Osteoblast (primary cell): ENCODE data around the gene BCAN. TPM values are rescaled to one million over a fixed set of nuclear protein-coding genes. Genes with fewer than 3 reads are reported as not detected.

Experiments used
- DNase-seq: peaks from one replicate; pipeline ENCODE4 v3.0.0; 2011; ENCODE audit warnings: low spot score, mixed read lengths; ENCODE audit not compliant: insufficient read length; ENCODE audit errors: missing footprints
- H2AFZ ChIP-seq: 2 replicates; pipeline ENCODE4 v1.6.0; 2011; ENCODE audit warnings: mild to moderate bottlenecking, low read length
- H3K27ac ChIP-seq: 2 replicates; pipeline ENCODE4 v1.5.1; 2011; ENCODE audit warnings: mild to moderate bottlenecking, low read depth, low read length, moderate library complexity
- H3K27me3 ChIP-seq: 2 replicates; pipeline ENCODE4 v1.6.0; 2012; ENCODE audit warnings: mild to moderate bottlenecking, control low read depth, inconsistent platforms, low read length, moderate library complexity; ENCODE audit not compliant: insufficient read depth
- H3K36me3 ChIP-seq: 2 replicates; pipeline ENCODE4 v1.5.1; 2011; ENCODE audit warnings: mild to moderate bottlenecking, low read length, control low read depth, moderate library complexity; ENCODE audit not compliant: insufficient read depth
- H3K4me1 ChIP-seq: 2 replicates; pipeline ENCODE4 v1.5.1; 2011; ENCODE audit warnings: mild to moderate bottlenecking, low read length, control low read depth, moderate library complexity; ENCODE audit not compliant: insufficient read depth
- H3K4me2 ChIP-seq: 2 replicates; pipeline ENCODE4 v1.6.0; 2011; ENCODE audit warnings: mild to moderate bottlenecking, low read length; ENCODE audit not compliant: insufficient read depth
- H3K4me3 ChIP-seq: fragments of 200-600 bp; sonication (generic); 3 replicates; pipeline ENCODE4 v1.5.1; 2012; ENCODE audit warnings: mild to moderate bottlenecking, low read length, inconsistent platforms; ENCODE audit not compliant: insufficient read depth
- H3K79me2 ChIP-seq: 2 replicates; pipeline ENCODE4 v1.6.0; 2012; ENCODE audit warnings: mild to moderate bottlenecking, low read length, control low read depth, inconsistent platforms; ENCODE audit not compliant: insufficient read depth
- H3K9me3 ChIP-seq: 2 replicates; pipeline ENCODE4 v1.5.1; 2011; ENCODE audit warnings: low read depth, low read length, control low read depth
- H4K20me1 ChIP-seq: 2 replicates; pipeline ENCODE4 v1.6.0; 2012; ENCODE audit warnings: mild to moderate bottlenecking, low read length, control low read depth; ENCODE audit not compliant: insufficient read depth
- CTCF ChIP-seq: IDR thresholded peaks from 2 replicates; pipeline ENCODE4 v1.5.1; 2011; ENCODE audit warnings: mild to moderate bottlenecking, low read depth, low read length, moderate library complexity; ENCODE audit errors: extremely low read depth
- total RNA-seq: library from RNA; depleted of rRNA; stranded (reverse); fragments of >200 nt; gene quantifications from 2 replicates; pipeline ENCODE4 v1.2.3, GENCODE V29; 2012

The BCAN gene
- total RNA-seq, 1 donor, result not detected

- H3K9me3 ChIP-seq, result no peaks in the 10 kb centered on the region
- peaks cover 21% of the 10 kb centered on the region for H3K4me1 ChIP-seq
- H3K27ac ChIP-seq, result no peak overlapping the region
- H3K4me2 ChIP-seq, result no peak overlapping the region
- no peak for TF ChIP-seq CTCF
- no peaks in the 10 kb centered on the region for H3K36me3 ChIP-seq
- H4K20me1 ChIP-seq, result no peaks in the 10 kb centered on the region
- DNase-seq, result peak; percentile 86
- H3K79me2 ChIP-seq, result no peaks in the 10 kb centered on the region
- H3K27me3 ChIP-seq, result peaks cover 11% of the 10 kb centered on the region
- H2AFZ ChIP-seq, result no peak overlapping the region
- no peak overlapping the region for H3K4me3 ChIP-seq
Measured at GRCh38 chr1:156693848-156694689, 52.2 kb downstream of the BCAN start.

GRCh38 chr1:156694690-156694962, 52.7 kb downstream of the BCAN start:
- no peaks in the 10 kb centered on the region for H3K79me2 ChIP-seq
- no peak for TF ChIP-seq CTCF
- H2AFZ ChIP-seq, result no peak overlapping the region
- no peak overlapping the region for H3K4me2 ChIP-seq
- peaks cover 17% of the 10 kb centered on the region for H3K4me1 ChIP-seq
- H3K27ac ChIP-seq, result no peak overlapping the region
- peak; percentile 64 for DNase-seq
- H4K20me1 ChIP-seq, result no peaks in the 10 kb centered on the region
- H3K9me3 ChIP-seq, result no peaks in the 10 kb centered on the region
- H3K36me3 ChIP-seq, result no peaks in the 10 kb centered on the region
- no peak overlapping the region for H3K4me3 ChIP-seq
- peaks cover 11% of the 10 kb centered on the region for H3K27me3 ChIP-seq

GRCh38 chr1:156696755-156697154, 54.8 kb downstream of the BCAN start:
- Histone ChIP-seq H4K20me1 (no peaks in the 10 kb centered on the region), H2AFZ (no peak overlapping the region), H3K4me3 (no peak overlapping the region), H3K36me3 (no peaks in the 10 kb centered on the region), H3K9me3 (no peaks in the 10 kb centered on the region), H3K4me2 (no peak overlapping the region), H3K79me2 (no peaks in the 10 kb centered on the region), H3K27me3 (peaks cover 5% of the 10 kb centered on the region), H3K27ac (no peak overlapping the region), H3K4me1 (peaks cover 6% of the 10 kb centered on the region)
- no peak for TF ChIP-seq CTCF
- peak; percentile 49 for DNase-seq

GRCh38 chr1:156697481-156697880, 55.6 kb downstream of the BCAN start:
- Histone ChIP-seq H2AFZ (no peak overlapping the region), H3K36me3 (no peaks in the 10 kb centered on the region), H3K79me2 (no peaks in the 10 kb centered on the region), H3K4me3 (no peak overlapping the region), H3K4me2 (no peak overlapping the region), H3K4me1 (no peaks in the 10 kb centered on the region), H4K20me1 (no peaks in the 10 kb centered on the region), H3K27ac (no peak overlapping the region), H3K27me3 (peaks cover 5% of the 10 kb centered on the region), H3K9me3 (no peaks in the 10 kb centered on the region)
- DNase-seq, result peak; percentile 11
- TF ChIP-seq CTCF, result no peak
